GM12878 (cell line): ENCODE measurements around the gene TSKU. TPM values are rescaled to one million over a fixed set of nuclear protein-coding genes. Genes with fewer than 3 reads are reported as not detected.
A peak's percentile ranks its signal among the peaks of the same experiment; 100 is the strongest.

Source experiments
- ATAC-seq: fragments of 200-7000 bp; cut with Tn5 transposase; 3 replicates; pipeline ENCODE4 v1.9.1; 2020; ENCODE audit warnings: mild to moderate bottlenecking, moderate library complexity
- BruUV-seq: library from RNA; stranded (reverse); fragments of 400-500 nt; replicated peaks from 2 replicates; lab custom pipeline; 2021; lab: Mats Ljungman, UMichigan
- CTCF ChIA-PET: fragments of 300-600 bp; sonication (Branson Sonifier 250); formaldehyde crosslinking; extraction: SDS; loops from one replicate; lab custom pipeline; 2021; ENCODE audit warnings: inconsistent platforms; lab: Yijun Ruan, JAX
- POLR2A ChIA-PET: fragments of 350-600 bp; formaldehyde crosslinking; extraction: SDS; loops from one replicate; lab custom pipeline; 2021; ENCODE audit warnings: inconsistent platforms; lab: Charles Lee
- RAD21 ChIA-PET: fragments of 300-600 bp; sonication (Branson Sonifier 250); formaldehyde crosslinking; loops from one replicate; lab custom pipeline; 2023; ENCODE audit warnings: antibody characterized with exemption; ENCODE audit not compliant: unreplicated experiment; lab: Charles Lee
- SMC1A ChIA-PET: fragments of 300-600 bp; sonication (Branson Sonifier 250); formaldehyde crosslinking; loops from one replicate; lab custom pipeline; 2023; ENCODE audit not compliant: unreplicated experiment, uncharacterized antibody; lab: Charles Lee
- DNase-seq: peaks from one replicate; pipeline ENCODE4 v3.0.0-alpha.2; 2011; ENCODE audit warnings: low read depth, low spot score
- FAIRE-seq: peaks from 3 replicates; lab custom pipeline; 2011; peaks lifted over from hg19 to GRCh38; lab: Jason Lieb, UNC
- H2AFZ ChIP-seq: 2 replicates; pipeline ENCODE4 v1.6.0; 2011; ENCODE audit warnings: low read depth, low read length, control low read depth; ENCODE audit not compliant: control insufficient read depth
- H3K27ac ChIP-seq: 2 replicates; pipeline ENCODE4 v1.5.1; 2011; ENCODE audit warnings: control low read depth; ENCODE audit not compliant: control insufficient read depth, insufficient read depth
- H3K27me3 ChIP-seq, 2 experiments: replicated peaks in 1 of 2; 2 replicates each; pipeline versions ENCODE4 v1.6.0 to v1.6.1; 2011; ENCODE audit warnings: low read length in 1 of 2; ENCODE audit not compliant: control insufficient read depth in 2 of 2, insufficient read depth in 2 of 2
- H3K36me3 ChIP-seq, 2 experiments: 2 replicates each; pipeline ENCODE4 v1.5.1; 2011; ENCODE audit warnings: low read length in 1 of 2; ENCODE audit not compliant: control insufficient read depth in 2 of 2, insufficient read depth in 2 of 2
- H3K4me1 ChIP-seq: 2 replicates; pipeline ENCODE4 v1.6.1; 2011; ENCODE audit warnings: mild to moderate bottlenecking, low read length, moderate library complexity, mixed read lengths; ENCODE audit not compliant: control insufficient read depth, insufficient read depth
- H3K4me2 ChIP-seq: 2 replicates; pipeline ENCODE4 v1.6.0; 2011; ENCODE audit warnings: control low read depth; ENCODE audit not compliant: control insufficient read depth, insufficient read depth
- H3K4me3 ChIP-seq: fragments of 200-600 bp; sonication (generic); 2 replicates; pipeline ENCODE4 v1.5.1; 2016
- H3K79me2 ChIP-seq: 2 replicates; pipeline ENCODE4 v1.6.0; 2011; ENCODE audit warnings: low read length; ENCODE audit not compliant: control insufficient read depth, insufficient read depth
- H3K9ac ChIP-seq: 2 replicates; pipeline ENCODE4 v1.8.0; 2011; ENCODE audit warnings: low read length, control low read depth, mixed read lengths; ENCODE audit not compliant: control insufficient read depth, insufficient read depth
- H3K9me3 ChIP-seq: replicated peaks from 3 replicates; pipeline ENCODE4 v1.5.1; 2011; ENCODE audit warnings: mild to moderate bottlenecking, low read length; ENCODE audit not compliant: control insufficient read depth, insufficient read depth
- H4K20me1 ChIP-seq: 2 replicates; pipeline ENCODE4 v1.6.0; 2011; ENCODE audit not compliant: control insufficient read depth, insufficient read depth
- BCL11A ChIP-seq: IDR thresholded peaks from 2 replicates; pipeline ENCODE4 v1.6.1; 2011; ENCODE audit warnings: low read depth, low read length
- CHD2 ChIP-seq: IDR thresholded peaks from 2 replicates; pipeline ENCODE4 v1.6.1; 2011; ENCODE audit warnings: low read depth, low read length, improper control_type of control experiment, borderline replicate concordance
- CTCF ChIP-seq, 3 experiments: IDR thresholded peaks in 2 of 3; conservative IDR thresholded peaks in 1 of 3; 2 replicates each; pipeline ENCODE4 v1.5.1; 2011; ENCODE audit warnings: low read depth in 3 of 3, low read length in 3 of 3, mild to moderate bottlenecking in 3 of 3, control low read depth in 2 of 3, moderate library complexity in 2 of 3, inconsistent platforms in 1 of 3, mixed read lengths in 1 of 3; ENCODE audit not compliant: control insufficient read depth in 2 of 3, insufficient read depth in 1 of 3; ENCODE audit errors: extremely low read depth in 1 of 3
- EED ChIP-seq: sonication (generic); IDR thresholded peaks from 2 replicates; pipeline ENCODE4 v1.6.1; 2016; ENCODE audit warnings: antibody characterized with exemption, low read depth
- GATAD2B ChIP-seq: fragments of 450-650 bp; conservative IDR thresholded peaks from 2 replicates; pipeline ENCODE4 v1.6.1; 2017; ENCODE audit warnings: low read depth, mild to moderate bottlenecking, moderate library complexity
- MEF2B ChIP-seq: fragments of 450-650 bp; IDR thresholded peaks from 2 replicates; pipeline ENCODE4 v1.6.1; 2018; ENCODE audit warnings: mild to moderate bottlenecking, moderate library complexity; ENCODE audit not compliant: partially characterized antibody, poor library complexity, severe bottlenecking
- POU2F2 ChIP-seq: IDR thresholded peaks from 3 replicates; pipeline ENCODE4 v1.6.1; 2011; ENCODE audit warnings: low read depth, mild to moderate bottlenecking, low read length, borderline replicate concordance
- RAD21 ChIP-seq: IDR thresholded peaks from 2 replicates; pipeline ENCODE4 v1.6.1; 2011; ENCODE audit warnings: mild to moderate bottlenecking, low read depth, low read length, moderate library complexity; ENCODE audit not compliant: insufficient read depth
- RAD51 ChIP-seq: fragments of 450-650 bp; IDR thresholded peaks from 2 replicates; pipeline ENCODE4 v1.6.1; 2016; ENCODE audit warnings: moderate library complexity, mild to moderate bottlenecking, inconsistent platforms
- RFX5 ChIP-seq: IDR thresholded peaks from 2 replicates; pipeline ENCODE4 v1.6.1; 2011; ENCODE audit warnings: low read depth, low read length, improper control_type of control experiment
- SMC3 ChIP-seq: IDR thresholded peaks from 2 replicates; pipeline ENCODE4 v1.6.1; 2011; ENCODE audit warnings: low read length, improper control_type of control experiment, borderline replicate concordance
- STAT1 ChIP-seq: fragments of 450-650 bp; conservative IDR thresholded peaks from 2 replicates; pipeline ENCODE4 v1.6.1; 2014; ENCODE audit warnings: antibody characterized with exemption, mild to moderate bottlenecking
- TCF3 ChIP-seq: IDR thresholded peaks from 2 replicates; pipeline ENCODE4 v1.6.1; 2012; ENCODE audit warnings: low read depth, mild to moderate bottlenecking, low read length, borderline replicate concordance; ENCODE audit not compliant: insufficient read depth
- YY1 ChIP-seq: IDR thresholded peaks from 2 replicates; pipeline ENCODE4 v1.6.1; 2011; ENCODE audit warnings: low read depth, mild to moderate bottlenecking, low read length
- ZNF217 ChIP-seq: fragments of 450-650 bp; IDR thresholded peaks from 2 replicates; pipeline ENCODE4 v1.6.1; 2017; ENCODE audit warnings: antibody characterized with exemption, mild to moderate bottlenecking
- WGBS: methylation state at CpG from one replicate; pipeline ENCODE4 v1.1.6; 2016; ENCODE audit warnings: low lambda C conversion rate; ENCODE audit not compliant: insufficient replicate concordance, insufficient coverage; ENCODE audit errors: missing lambda C conversion rate; 5-methylcytosine and 5-hydroxymethylcytosine counted together
- in situ Hi-C: fragments of 300-500 bp; cut with MboI; formaldehyde crosslinking; loops from 9 replicates; pipeline ENCODE4 v1.14.3; 2018; ENCODE audit warnings: mixed read lengths
- intact Hi-C: fragments of 100-400 bp; cut with micrococcal nuclease; formaldehyde crosslinking; loops from one replicate; pipeline ENCODE4 v1.14.2; 2022; ENCODE audit not compliant: unreplicated experiment
- polyA plus RNA-seq, 11 experiments: library from polyadenylated mRNA; depleted of rRNA in 4 of 11; unstranded in 6 of 11; stranded (reverse) in 5 of 11; fragments of >200 nt; fragmentation: Nextera tagmentation in 4 of 11; fragmentation: Illumina TruSeq in 1 of 11; extraction: Ambion mirVana in 4 of 11; extraction: Trizol in 1 of 11; gene quantifications; 1 replicate in 1 of 11; 2 replicates in 10 of 11; pipeline versions ENCODE4 v1.2.1 to v1.2.3, GENCODE V29; 2011 to 2016; ENCODE audit warnings: inconsistent platforms in 2 of 11, missing spikeins in 2 of 11, low read depth in 1 of 11
- total RNA-seq, 4 experiments: library from RNA; depleted of rRNA in 3 of 4; stranded (reverse); fragments of >200 nt in 3 of 4; fragmentation: Illumina TruSeq in 1 of 4; extraction: Trizol in 1 of 4; gene quantifications; 2 replicates each; pipeline versions ENCODE4 v1.2.1 to v1.2.3, GENCODE V29; 2013 to 2021
- TF ChIP-seq, protein P1 (sequence below): fragments of 450-650 bp; IDR thresholded peaks from 2 replicates; pipeline ENCODE4 v1.6.1; 2017; ENCODE audit warnings: mild to moderate bottlenecking, moderate library complexity
- TF ChIP-seq, protein P2 (sequence below): IDR thresholded peaks from 2 replicates; pipeline ENCODE4 v1.6.1; 2012; ENCODE audit warnings: low read depth, low read length, improper control_type of control experiment

Gene TSKU
- total and polyA plus RNA-seq, 10 of the 15 experiments (the other 5 are each of a cell fraction or from before 2014, with no cell fraction given), result 0.04 to 1.5 (median 0.62) TPM

GRCh38 chr11:76799066-76799804 is 16.1 kb downstream of the TSKU start:
- no peak overlapping the region for H3K4me3 ChIP-seq
- H3K27me3 ChIP-seq, result no peaks in the 10 kb centered on the region
- DNase-seq (no peak), ATAC-seq (peak; percentile 99), FAIRE-seq (peak; percentile 91)
- H2AFZ ChIP-seq, result peak overlapping the region; percentile 61
- H3K9me3 ChIP-seq, result no peaks in the 10 kb centered on the region
- peak overlapping the region; percentile 72 for H3K4me2 ChIP-seq
- no peaks in the 10 kb centered on the region for H4K20me1 ChIP-seq
- no peak overlapping the region for H3K27ac ChIP-seq
- H3K9ac ChIP-seq, result no peak overlapping the region
- CTCF ChIA-PET, result interaction anchor here (0.8 to 9.6 kb wide), 13 partner anchors 9 to 289 kb away, joined by 3 to 120 read pairs (median 4); no protein-coding TSS in a partner anchor
- intact Hi-C loops, result loop anchor here (1.0 kb wide), 1 partner anchor 65 kb away; no protein-coding TSS in a partner anchor
- WGBS, result 11% methylated on average over 44 of the region's 47 CpGs
- no peaks in the 10 kb centered on the region for H3K4me1 ChIP-seq
- no TSS peak for BruUV-seq
- RAD21 ChIA-PET, result interaction anchor here (1.0 to 2.9 kb wide), 5 partner anchors 11 to 120 kb away, joined by 3 to 13 read pairs (median 4); no protein-coding TSS in a partner anchor
- no peaks in the 10 kb centered on the region for H3K36me3 ChIP-seq
- SMC1A ChIA-PET, result interaction anchor here (0.6 to 2.1 kb wide), 5 partner anchors 10 to 78 kb away, joined by 3 to 10 read pairs (median 3); no protein-coding TSS in a partner anchor
- H3K79me2 ChIP-seq, result no peaks in the 10 kb centered on the region
- in situ Hi-C loops, result no loop called here
- POLR2A ChIA-PET, result interaction anchor here (0.6 to 0.7 kb wide), 5 partner anchors 73 to 290 kb away, joined by 3 to 8 read pairs (median 4); no protein-coding TSS in a partner anchor
- TF ChIP-seq SMC3, result peak; percentile 87
- TF ChIP-seq CTCF (IDR thresholded peaks at IDR 0.05 in 2 of 3, conservative IDR thresholded peaks at IDR 0.05 in 1 of 3; ENCODE audit: control insufficient read depth in 2 of 3, extremely low read depth in 1 of 3, insufficient read depth in 1 of 3, low read depth in 3 of 3, low read length in 3 of 3), result peak; percentile 78 to 91 (median 89)
- no peak for TF ChIP-seq RFX5
- peak; percentile 62; the same call in 1 of the 2 replicates for TF ChIP-seq YY1
- TF ChIP-seq STAT1, result no peak
- TF ChIP-seq BCL11A, result no peak
- TF ChIP-seq, protein P1, sequence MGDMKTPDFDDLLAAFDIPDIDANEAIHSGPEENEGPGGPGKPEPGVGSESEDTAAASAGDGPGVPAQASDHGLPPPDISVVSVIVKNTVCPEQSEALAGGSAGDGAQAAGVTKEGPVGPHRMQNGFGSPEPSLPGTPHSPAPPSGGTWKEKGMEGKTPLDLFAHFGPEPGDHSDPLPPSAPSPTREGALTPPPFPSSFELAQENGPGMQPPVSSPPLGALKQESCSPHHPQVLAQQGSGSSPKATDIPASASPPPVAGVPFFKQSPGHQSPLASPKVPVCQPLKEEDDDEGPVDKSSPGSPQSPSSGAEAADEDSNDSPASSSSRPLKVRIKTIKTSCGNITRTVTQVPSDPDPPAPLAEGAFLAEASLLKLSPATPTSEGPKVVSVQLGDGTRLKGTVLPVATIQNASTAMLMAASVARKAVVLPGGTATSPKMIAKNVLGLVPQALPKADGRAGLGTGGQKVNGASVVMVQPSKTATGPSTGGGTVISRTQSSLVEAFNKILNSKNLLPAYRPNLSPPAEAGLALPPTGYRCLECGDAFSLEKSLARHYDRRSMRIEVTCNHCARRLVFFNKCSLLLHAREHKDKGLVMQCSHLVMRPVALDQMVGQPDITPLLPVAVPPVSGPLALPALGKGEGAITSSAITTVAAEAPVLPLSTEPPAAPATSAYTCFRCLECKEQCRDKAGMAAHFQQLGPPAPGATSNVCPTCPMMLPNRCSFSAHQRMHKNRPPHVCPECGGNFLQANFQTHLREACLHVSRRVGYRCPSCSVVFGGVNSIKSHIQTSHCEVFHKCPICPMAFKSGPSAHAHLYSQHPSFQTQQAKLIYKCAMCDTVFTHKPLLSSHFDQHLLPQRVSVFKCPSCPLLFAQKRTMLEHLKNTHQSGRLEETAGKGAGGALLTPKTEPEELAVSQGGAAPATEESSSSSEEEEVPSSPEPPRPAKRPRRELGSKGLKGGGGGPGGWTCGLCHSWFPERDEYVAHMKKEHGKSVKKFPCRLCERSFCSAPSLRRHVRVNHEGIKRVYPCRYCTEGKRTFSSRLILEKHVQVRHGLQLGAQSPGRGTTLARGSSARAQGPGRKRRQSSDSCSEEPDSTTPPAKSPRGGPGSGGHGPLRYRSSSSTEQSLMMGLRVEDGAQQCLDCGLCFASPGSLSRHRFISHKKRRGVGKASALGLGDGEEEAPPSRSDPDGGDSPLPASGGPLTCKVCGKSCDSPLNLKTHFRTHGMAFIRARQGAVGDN, result no peak
- no peak for TF ChIP-seq RAD51
- no peak for TF ChIP-seq MEF2B
- 0 out of 3 replicates have a peak, but pooled peaks have one; percentile 28 for TF ChIP-seq POU2F2
- TF ChIP-seq, protein P2, sequence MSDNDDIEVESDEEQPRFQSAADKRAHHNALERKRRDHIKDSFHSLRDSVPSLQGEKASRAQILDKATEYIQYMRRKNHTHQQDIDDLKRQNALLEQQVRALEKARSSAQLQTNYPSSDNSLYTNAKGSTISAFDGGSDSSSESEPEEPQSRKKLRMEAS, result 0 out of 2 replicates have a peak, but pooled peaks have one; percentile 44
- no peak for TF ChIP-seq TCF3
- peak; percentile 74 for TF ChIP-seq RAD21
- TF ChIP-seq GATAD2B, result 0 out of 2 replicates have a peak, but pooled peaks have one; percentile 25
- no peak for TF ChIP-seq ZNF217
- TF ChIP-seq CHD2, result 0 out of 2 replicates have a peak, but pooled peaks have one; percentile 18
- TF ChIP-seq EED, result no peak
